OCI-LY1 (cell line): Measurements from ENCODE around the gene EPB41L4A.

Source experiments
- H2AFZ ChIP-seq: fragments of 200-600 bp; sonication (generic), shearing (Covaris generic); 2 replicates; pipeline ENCODE4 v1.6.0; 2014; ENCODE audit warnings: antibody characterized with exemption, mild to moderate bottlenecking, low read length
- H3F3A ChIP-seq: fragments of 200-600 bp; sonication (generic), shearing (Covaris generic); 2 replicates; pipeline ENCODE4 v1.6.0; 2014; ENCODE audit warnings: mild to moderate bottlenecking, antibody characterized with exemption, low read length, moderate library complexity; ENCODE audit not compliant: insufficient read depth
- H3K27ac ChIP-seq: fragments of 200-600 bp; sonication (generic); 2 replicates; pipeline ENCODE4 v1.5.1; 2014; ENCODE audit warnings: low read length, mixed run types, mild to moderate bottlenecking, low read depth; ENCODE audit not compliant: poor library complexity, severe bottlenecking
- H3K27me3 ChIP-seq: fragments of 200-600 bp; sonication (generic); 2 replicates; pipeline ENCODE4 v1.6.0; 2014; ENCODE audit warnings: antibody characterized with exemption, mild to moderate bottlenecking, low read length, moderate library complexity; ENCODE audit not compliant: insufficient read depth
- H3K36me3 ChIP-seq: fragments of 200-600 bp; sonication (generic); 2 replicates; pipeline ENCODE4 v1.6.1; 2014; ENCODE audit warnings: mild to moderate bottlenecking, antibody characterized with exemption, low read length, moderate library complexity, mixed read lengths; ENCODE audit not compliant: insufficient read depth
- H3K4me1 ChIP-seq: fragments of 200-600 bp; sonication (generic); 2 replicates; pipeline ENCODE4 v1.5.1; 2014; ENCODE audit warnings: mild to moderate bottlenecking, low read length, moderate library complexity; ENCODE audit not compliant: insufficient read depth, severe bottlenecking
- H3K4me2 ChIP-seq: fragments of 200-600 bp; sonication (generic), shearing (Covaris generic); 2 replicates; pipeline ENCODE4 v1.6.1; 2014; ENCODE audit warnings: low read length
- H3K4me3 ChIP-seq: fragments of 200-600 bp; sonication (generic); 2 replicates; pipeline ENCODE4 v1.5.1; 2014; ENCODE audit warnings: low read length, low read depth, mild to moderate bottlenecking, mixed read lengths; ENCODE audit not compliant: poor library complexity, severe bottlenecking
- H3K79me2 ChIP-seq: fragments of 200-600 bp; shearing (Covaris generic); 2 replicates; pipeline ENCODE4 v1.6.1; 2016; ENCODE audit warnings: mixed run types, low read length, mixed read lengths; ENCODE audit not compliant: insufficient read depth
- H3K9ac ChIP-seq: fragments of 200-600 bp; sonication (generic), shearing (Covaris generic); 2 replicates; pipeline ENCODE4 v1.6.1; 2014; ENCODE audit warnings: mild to moderate bottlenecking, low read length, mixed read lengths
- H3K9me2 ChIP-seq: fragments of 200-600 bp; sonication (generic), shearing (Covaris generic); 2 replicates; pipeline ENCODE4 v1.6.1; 2014; ENCODE audit warnings: low read depth, mild to moderate bottlenecking, low read length, mixed read lengths
- H3K9me3 ChIP-seq: fragments of 200-600 bp; shearing (Covaris generic); 2 replicates; pipeline ENCODE4 v1.6.1; 2014; ENCODE audit warnings: low read length, mixed read lengths
- H4K20me1 ChIP-seq: fragments of 200-600 bp; sonication (generic), shearing (Covaris generic); 2 replicates; pipeline ENCODE4 v1.6.0; 2016; ENCODE audit warnings: mild to moderate bottlenecking, low read length; ENCODE audit not compliant: insufficient read depth
- CTCF ChIP-seq: fragments of 200-600 bp; sonication (generic), shearing (Covaris generic); IDR thresholded peaks from 2 replicates; pipeline ENCODE4 v1.5.1; 2017; ENCODE audit warnings: mild to moderate bottlenecking, antibody characterized with exemption, low read length, moderate library complexity, mixed read lengths
- EZH2 ChIP-seq: fragments of 200-600 bp; sonication (generic), shearing (Covaris generic); IDR thresholded peaks from 2 replicates; pipeline ENCODE4 v1.8.0; 2017; ENCODE audit warnings: borderline replicate concordance, mixed run types, mild to moderate bottlenecking, antibody characterized with exemption, low read length, moderate library complexity, mixed read lengths

The EPB41L4A gene

GRCh38 chr5:112348387-112348786, 70.7 kb downstream of the EPB41L4A start:
- Histone ChIP-seq H3F3A (no peaks in the 10 kb centered on the region), H3K4me3 (no peak overlapping the region), H4K20me1 (no peaks in the 10 kb centered on the region), H2AFZ (no peak overlapping the region), H3K9me3 (no peaks in the 10 kb centered on the region), H3K36me3 (no peaks in the 10 kb centered on the region), H3K27me3 (no peaks in the 10 kb centered on the region), H3K9ac (no peak overlapping the region), H3K27ac (no peak overlapping the region), H3K79me2 (no peaks in the 10 kb centered on the region), H3K9me2 (no peaks in the 10 kb centered on the region), H3K4me2 (no peak overlapping the region), H3K4me1 (no peaks in the 10 kb centered on the region)
- TF ChIP-seq CTCF (no peak), EZH2 (no peak)

- H3F3A ChIP-seq = no peaks in the 10 kb centered on the region
- no peaks in the 10 kb centered on the region for H3K9me3 ChIP-seq
- H3K27ac ChIP-seq = no peak overlapping the region
- no peak overlapping the region for H3K4me2 ChIP-seq
- no peaks in the 10 kb centered on the region for H3K4me1 ChIP-seq
- H3K36me3 ChIP-seq = no peaks in the 10 kb centered on the region
- H3K9me2 ChIP-seq = no peaks in the 10 kb centered on the region
- TF ChIP-seq EZH2 (no peak), CTCF (no peak)
- no peak overlapping the region for H3K4me3 ChIP-seq
- no peaks in the 10 kb centered on the region for H4K20me1 ChIP-seq
- H3K79me2 ChIP-seq = no peaks in the 10 kb centered on the region
- no peaks in the 10 kb centered on the region for H3K27me3 ChIP-seq
- H2AFZ ChIP-seq = no peak overlapping the region
- H3K9ac ChIP-seq = no peak overlapping the region
Measured at GRCh38 chr5:112346411-112347044, 72.5 kb downstream of the EPB41L4A start.

GRCh38 chr5:112344540-112344939, 74.5 kb downstream of the EPB41L4A start:
- Histone ChIP-seq H3K9me2 (no peaks in the 10 kb centered on the region), H3K4me3 (no peak overlapping the region), H3K4me2 (no peak overlapping the region), H2AFZ (no peak overlapping the region), H4K20me1 (no peaks in the 10 kb centered on the region), H3K4me1 (no peaks in the 10 kb centered on the region), H3K9me3 (no peaks in the 10 kb centered on the region), H3K9ac (no peak overlapping the region), H3F3A (no peaks in the 10 kb centered on the region), H3K36me3 (no peaks in the 10 kb centered on the region), H3K27ac (no peak overlapping the region), H3K79me2 (no peaks in the 10 kb centered on the region), H3K27me3 (no peaks in the 10 kb centered on the region)
- TF ChIP-seq EZH2 (no peak), CTCF (no peak)
